ENCODE data around the gene SLC4A4. TPM values are rescaled to one million over a fixed set of nuclear protein-coding genes. Genes with fewer than 3 reads are reported as not detected.

SLC4A4 gene
- total and polyA plus RNA-seq, 2 of the 8 experiments (the other 6 are each of a cell fraction or from before 2014, with no cell fraction given) = 0.67 to 2.8 TPM

DNA sequence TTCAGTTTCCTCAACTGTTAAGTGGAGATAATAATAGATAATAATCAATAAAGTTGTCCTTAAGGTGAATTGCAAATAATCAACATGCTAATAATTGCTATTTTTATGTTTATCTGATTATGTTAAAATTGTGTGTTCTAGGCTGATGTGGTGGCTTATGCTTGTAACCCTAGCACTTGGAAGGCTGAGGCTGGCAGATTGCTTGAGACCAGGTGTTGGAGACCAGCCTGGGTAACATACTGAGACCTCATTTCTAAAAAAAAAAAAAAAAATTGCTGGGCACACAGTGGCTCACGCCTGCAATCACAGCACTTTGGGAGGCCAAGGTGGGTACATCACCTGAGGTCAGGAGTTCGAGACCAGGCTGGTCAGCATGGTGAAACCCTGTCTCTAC lies 269.9 kb downstream of the SLC4A4 start:
- H3K18ac ChIP-seq (ENCODE audit: extremely low read depth, low read length) = no peak overlapping the region
- CTCF ChIA-PET (ENCODE audit: partially characterized antibody) = no interaction called here
- POLR2A ChIA-PET (ENCODE audit: partially characterized antibody) = no interaction called here
- H2BK20ac ChIP-seq (ENCODE audit: low read length) = no peak overlapping the region
- no peaks in the 10 kb centered on the region for H3K23me2 ChIP-seq (ENCODE audit: low read depth, low read length)
- H4K5ac ChIP-seq (ENCODE audit: insufficient read length, low read depth, low read length) = no peak overlapping the region
- 78% methylated on average over 2 of the region's 2 CpGs; no CpG with 5 or more reads in 1 of the 2 experiments for WGBS, 2 experiments (ENCODE audit: extremely low coverage in 1 of 2, insufficient coverage in 1 of 2, insufficient read length in 1 of 2, insufficient replicate concordance in 2 of 2, low coverage in 1 of 2, low lambda C conversion rate in 2 of 2, missing lambda C conversion rate in 1 of 2)
- H3K23ac ChIP-seq (ENCODE audit: insufficient read length) = no peak overlapping the region
- no peak overlapping the region for H3K4ac ChIP-seq (replicated peaks; ENCODE audit: insufficient read length, low read depth, low read length)
- no peak overlapping the region for H2BK5ac ChIP-seq (ENCODE audit: low read depth, low read length)
- no peaks in the 10 kb centered on the region for H3K79me1 ChIP-seq (ENCODE audit: low read depth, low read length)
- H4K20me1 ChIP-seq (replicated peaks in 1 of 2; ENCODE audit: control insufficient read depth in 1 of 2, insufficient read depth in 2 of 2, low read length in 2 of 2) = no peaks in the 10 kb centered on the region
- no peak overlapping the region for H3K4me2 ChIP-seq (ENCODE audit: insufficient read depth in 1 of 2, low read depth in 2 of 2, low read length in 2 of 2)
- H2AK5ac ChIP-seq (ENCODE audit: low read depth, low read length) = no peak overlapping the region
- no peak overlapping the region for H2AFZ ChIP-seq (ENCODE audit: low read length)
- no peaks in the 10 kb centered on the region for H3K79me2 ChIP-seq (ENCODE audit: control insufficient read depth in 1 of 2, insufficient read depth in 2 of 2, low read length in 2 of 2)
- H3K4me1 ChIP-seq (replicated peaks in 1 of 4; ENCODE audit: control insufficient read depth in 3 of 4, insufficient read depth in 4 of 4, low read length in 3 of 4) = no peaks in the 10 kb centered on the region
- no peak overlapping the region for H3K9ac ChIP-seq (replicated peaks in 1 of 4; ENCODE audit: extremely low read depth in 1 of 4, low read depth in 3 of 4, low read length in 3 of 4)
- no peak overlapping the region for H4K8ac ChIP-seq (ENCODE audit: extremely low read depth, insufficient read depth, low read length)
- H3K9me3 ChIP-seq (ENCODE audit: insufficient read depth in 2 of 2, low read depth in 1 of 2, low read length in 1 of 2) = peaks cover 0 to 7% of the 10 kb centered on the region in 2 experiments; a peak in 2 of 4 replicates
- H2BK15ac ChIP-seq (ENCODE audit: low read length) = no peak overlapping the region
- H3K14ac ChIP-seq (ENCODE audit: insufficient read length) = no peak overlapping the region
- no peak overlapping the region for H3K4me3 ChIP-seq (ENCODE audit: extremely low read depth in 1 of 4, insufficient read depth in 2 of 4, low read depth in 3 of 4, low read length in 4 of 4)
- no peak for FAIRE-seq
- DNase-seq (ENCODE audit: low read depth in 1 of 2, low spot score in 2 of 2) = no peak
- no peaks in the 10 kb centered on the region for H3K36me3 ChIP-seq (ENCODE audit: control insufficient read depth in 2 of 4, insufficient read depth in 4 of 4, low read length in 3 of 4)
- H2BK12ac ChIP-seq (ENCODE audit: low read depth, low read length) = no peak overlapping the region
- no peaks in the 10 kb centered on the region for H3K27me3 ChIP-seq (replicated peaks in 1 of 4; ENCODE audit: control insufficient read depth in 3 of 4, extremely low read depth in 1 of 4, insufficient read depth in 3 of 4, low read length in 3 of 4)
- H4K91ac ChIP-seq (replicated peaks; ENCODE audit: insufficient read length, low read length) = no peak overlapping the region
- H2BK120ac ChIP-seq (replicated peaks; ENCODE audit: low read depth, low read length) = no peak overlapping the region
- H3K27ac ChIP-seq (ENCODE audit: low read depth, low read length) = no peak overlapping the region
- H3K56ac ChIP-seq (replicated peaks; ENCODE audit: insufficient read length, low read depth, low read length) = no peak overlapping the region
- TF ChIP-seq GABPA (IDR thresholded peaks at IDR 0.05; ENCODE audit: borderline replicate concordance, insufficient read depth, low read length) (no peak), NANOG (IDR thresholded peaks at IDR 0.05; ENCODE audit: insufficient read depth, low read depth, low read length, poor library complexity, severe bottlenecking) (no peak), EZH2 (IDR thresholded peaks at IDR 0.05; ENCODE audit: low read depth, low read length, severe bottlenecking) (no peak), CHD2 (IDR thresholded peaks at IDR 0.05; ENCODE audit: low read length) (no peak), GTF2F1 (IDR thresholded peaks at IDR 0.05; ENCODE audit: borderline replicate concordance, low read depth, low read length) (no peak), USF2 (IDR thresholded peaks at IDR 0.05; ENCODE audit: low read length) (no peak), CEBPB (IDR thresholded peaks at IDR 0.05; ENCODE audit: low read depth, low read length) (no peak), PHF8 (conservative IDR thresholded peaks at IDR 0.05; ENCODE audit: low read depth, low read length) (no peak), POLR2AphosphoS5 (IDR thresholded peaks at IDR 0.05; ENCODE audit: low read depth, low read length) (no peak), ZNF274 (IDR thresholded peaks at IDR 0.05; ENCODE audit: borderline replicate concordance, extremely low read depth, low read length) (no peak), TAF7 (optimal IDR thresholded peaks at IDR 0.05; ENCODE audit: borderline replicate concordance, low read depth, low read length) (no peak), SAP30 (IDR thresholded peaks at IDR 0.05; ENCODE audit: insufficient read depth, insufficient replicate concordance, low read length) (no peak)
- TF ChIP-seq, protein P1, sequence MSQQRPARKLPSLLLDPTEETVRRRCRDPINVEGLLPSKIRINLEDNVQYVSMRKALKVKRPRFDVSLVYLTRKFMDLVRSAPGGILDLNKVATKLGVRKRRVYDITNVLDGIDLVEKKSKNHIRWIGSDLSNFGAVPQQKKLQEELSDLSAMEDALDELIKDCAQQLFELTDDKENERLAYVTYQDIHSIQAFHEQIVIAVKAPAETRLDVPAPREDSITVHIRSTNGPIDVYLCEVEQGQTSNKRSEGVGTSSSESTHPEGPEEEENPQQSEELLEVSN (IDR thresholded peaks at IDR 0.05) = no peak

Data from H1 (cell line).